WERI-Rb-1 (cell line): ENCODE data around the gene RPS19.

Source experiments
- DNase-seq: peaks from one replicate; pipeline ENCODE4 v3.0.0-alpha.2; 2020
- H3K27ac ChIP-seq: fragments of 250-450 bp; sonication (Bioruptor Pico); 2 replicates; pipeline ENCODE4 v1.5.1; 2020; ENCODE audit warnings: mild to moderate bottlenecking, moderate library complexity
- H3K27me3 ChIP-seq: fragments of 250-450 bp; sonication (Bioruptor Pico); 2 replicates; pipeline ENCODE4 v1.5.1; 2021; ENCODE audit warnings: mild to moderate bottlenecking, low read depth, moderate library complexity; ENCODE audit not compliant: insufficient read depth, severe bottlenecking
- H3K36me3 ChIP-seq: fragments of 250-450 bp; sonication (Bioruptor Pico); 2 replicates; pipeline ENCODE4 v1.5.1; 2020; ENCODE audit warnings: mild to moderate bottlenecking, moderate library complexity
- H3K4me3 ChIP-seq: 2 replicates; pipeline ENCODE4 v1.5.1; 2011; ENCODE audit warnings: low read depth, mild to moderate bottlenecking, control low read depth, low read length
- H3K9me3 ChIP-seq: fragments of 250-450 bp; sonication (Bioruptor Pico); 2 replicates; pipeline ENCODE4 v1.5.1; 2021; ENCODE audit warnings: mild to moderate bottlenecking, moderate library complexity; ENCODE audit not compliant: severe bottlenecking
- CTCF ChIP-seq: IDR thresholded peaks from 2 replicates; pipeline ENCODE4 v1.5.1; 2011; ENCODE audit warnings: low read depth, mild to moderate bottlenecking, control low read depth, inconsistent platforms, low read length

Gene RPS19

GRCh38 chr19:41915021-41915775, 55.1 kb downstream of the RPS19 start:
- Histone ChIP-seq H3K4me3 (no peak overlapping the region), H3K27ac (no peak overlapping the region), H3K9me3 (no peaks in the 10 kb centered on the region), H3K36me3 (no peaks in the 10 kb centered on the region), H3K27me3 (peaks cover 39% of the 10 kb centered on the region)
- no peak for DNase-seq
- TF ChIP-seq CTCF = no peak

- no peak overlapping the region for H3K4me3 ChIP-seq
- no peak for TF ChIP-seq CTCF
- no peaks in the 10 kb centered on the region for H3K36me3 ChIP-seq
- no peak for DNase-seq
- no peaks in the 10 kb centered on the region for H3K9me3 ChIP-seq
- H3K27me3 ChIP-seq = peaks cover 39% of the 10 kb centered on the region
- no peak overlapping the region for H3K27ac ChIP-seq
Measured at GRCh38 chr19:41915776-41916414, 55.8 kb downstream of the RPS19 start.

GRCh38 chr19:41917676-41918075, 57.6 kb downstream of the RPS19 start:
- Histone ChIP-seq H3K4me3 (no peak overlapping the region), H3K27ac (no peak overlapping the region), H3K9me3 (no peaks in the 10 kb centered on the region), H3K36me3 (no peaks in the 10 kb centered on the region), H3K27me3 (peaks cover 29% of the 10 kb centered on the region)
- no peak for DNase-seq
- TF ChIP-seq CTCF = no peak

GRCh38 chr19:41918095-41918494, 58.0 kb downstream of the RPS19 start:
- H3K27me3 ChIP-seq = peaks cover 29% of the 10 kb centered on the region
- no peaks in the 10 kb centered on the region for H3K36me3 ChIP-seq
- no peak for TF ChIP-seq CTCF
- no peak overlapping the region for H3K27ac ChIP-seq
- DNase-seq = no peak
- no peaks in the 10 kb centered on the region for H3K9me3 ChIP-seq
- no peak overlapping the region for H3K4me3 ChIP-seq

- Histone ChIP-seq H3K36me3 (no peaks in the 10 kb centered on the region), H3K27ac (no peak overlapping the region), H3K4me3 (no peak overlapping the region), H3K27me3 (peaks cover 25% of the 10 kb centered on the region), H3K9me3 (no peaks in the 10 kb centered on the region)
- no peak for DNase-seq
- no peak for TF ChIP-seq CTCF
Measured at GRCh38 chr19:41918653-41919244, 58.7 kb downstream of the RPS19 start.
